GM10266 (cell line): ENCODE results near the gene ABCC12.
"Not testable (repeated sequence)": the region's sequence is repeated elsewhere in the genome, so short reads cannot be mapped to it uniquely, and the experiment has no call there.

Experiments
- DNase-seq: peaks from one replicate; pipeline ENCODE4 v3.0.0; 2012; ENCODE audit errors: extremely low spot score
- CTCF ChIP-seq: IDR thresholded peaks from 2 replicates; pipeline ENCODE4 v1.5.1; 2012; ENCODE audit warnings: mild to moderate bottlenecking, low read depth; ENCODE audit not compliant: control insufficient read depth, insufficient read depth; ENCODE audit errors: missing control alignments

ABCC12 gene

GRCh38 chr16:48176635-48177408 lies 21.0 kb upstream of the ABCC12 start:
- DNase-seq: no peak
- no peak for TF ChIP-seq CTCF

GRCh38 chr16:48173889-48174288 lies 18.1 kb upstream of the ABCC12 start:
- no peak for DNase-seq
- no peak for TF ChIP-seq CTCF

- no peak for DNase-seq
- no peak for TF ChIP-seq CTCF
These were observed 16.9 kb upstream of the ABCC12 start for GRCh38 chr16:48172682-48173081.

- TF ChIP-seq CTCF: no peak
- no peak for DNase-seq
These were observed 14.1 kb upstream of the ABCC12 start for GRCh38 chr16:48169896-48170295.

- TF ChIP-seq CTCF: no peak
These were observed 12.3 kb upstream of the ABCC12 start for GRCh38 chr16:48168075-48168474.

GRCh38 chr16:48166617-48167016 lies 10.8 kb upstream of the ABCC12 start:
- not testable (repeated sequence) for DNase-seq

More at GRCh38 chr16:48168075-48168474, 12.3 kb upstream of the ABCC12 start:
- no peak for DNase-seq

GRCh38 chr16:48165961-48166578 lies 10.3 kb upstream of the ABCC12 start:
- no peak for DNase-seq

More at GRCh38 chr16:48165961-48166578, 10.3 kb upstream of the ABCC12 start:
- TF ChIP-seq CTCF: no peak
